ENCODE measurements around the gene SLC38A10. TPM values are rescaled to one million over a fixed set of nuclear protein-coding genes. Genes with fewer than 3 reads are reported as not detected.

Gene SLC38A10
- total and polyA plus RNA-seq, 10 of the 15 experiments (the other 5 are each of a cell fraction or from before 2014, with no cell fraction given): 0.52 to 67.9 (median 22.1) TPM

DNA sequence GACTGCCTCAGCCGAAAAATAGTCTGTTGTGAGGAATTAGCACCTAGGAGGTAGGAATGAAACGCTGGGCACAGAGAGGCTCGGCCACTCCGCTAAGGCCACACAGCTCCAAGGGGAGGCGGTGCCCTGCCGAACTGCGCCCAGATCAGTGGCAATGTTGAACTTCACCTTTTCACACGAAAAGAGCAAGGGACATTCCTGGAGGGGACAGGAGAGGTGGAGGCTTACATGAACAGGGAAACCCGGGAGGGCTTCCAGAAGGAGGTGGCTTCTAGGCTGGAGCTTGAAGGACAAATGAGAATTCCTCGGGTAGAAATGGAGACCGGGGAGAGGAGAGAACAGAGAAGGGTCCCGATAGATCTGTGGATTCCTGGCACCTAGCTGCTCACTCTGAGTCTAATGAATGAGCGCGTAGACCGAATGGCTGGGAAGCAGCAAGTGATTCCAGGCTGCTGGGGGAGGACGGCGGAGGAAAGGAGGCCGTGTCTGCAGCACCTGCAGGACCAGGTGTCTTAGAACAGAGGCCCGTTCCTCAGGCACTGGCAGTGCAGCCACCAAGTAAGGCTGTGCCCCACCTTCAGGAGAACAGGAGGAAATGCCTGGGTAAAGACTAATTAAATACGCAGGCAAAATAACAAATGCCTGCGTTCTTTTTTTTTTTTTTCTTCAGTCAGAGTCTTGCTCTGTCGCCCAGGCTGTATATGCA lies 722 bp upstream of the SLC38A10 start:
- Histone ChIP-seq H3K4me3 (peak overlapping the region; percentile 82), H3K4me1 (ENCODE audit: control insufficient read depth, insufficient read depth, low read length) (peaks cover 6% of the 10 kb centered on the region; the same call in 1 of the 2 replicates), H4K20me1 (ENCODE audit: control insufficient read depth, insufficient read depth) (no peaks in the 10 kb centered on the region), H3K27me3 (replicated peaks in 1 of 2; ENCODE audit: control insufficient read depth in 2 of 2, insufficient read depth in 2 of 2, low read length in 1 of 2) (no peaks in the 10 kb centered on the region), H3K36me3 (ENCODE audit: control insufficient read depth in 2 of 2, insufficient read depth in 2 of 2, low read length in 1 of 2) (no peaks in the 10 kb centered on the region), H3K27ac (ENCODE audit: control insufficient read depth, insufficient read depth) (peak overlapping the region; percentile 93), H3K9ac (ENCODE audit: control insufficient read depth, insufficient read depth, low read length) (peak overlapping the region; percentile 96), H3K9me3 (replicated peaks; ENCODE audit: control insufficient read depth, insufficient read depth, low read length) (no peaks in the 10 kb centered on the region), H3K79me2 (ENCODE audit: control insufficient read depth, insufficient read depth, low read length) (peaks cover 28% of the 10 kb centered on the region), H2AFZ (ENCODE audit: control insufficient read depth, low read depth, low read length) (peak overlapping the region; percentile 80), H3K4me2 (ENCODE audit: control insufficient read depth, insufficient read depth) (peak overlapping the region; percentile 91)
- 16% methylated on average over 22 of the region's 22 CpGs for WGBS (ENCODE audit: insufficient coverage, insufficient replicate concordance, low lambda C conversion rate, missing lambda C conversion rate)
- in situ Hi-C loops (cut with MboI) (no loop called here), intact Hi-C loops (cut with micrococcal nuclease; ENCODE audit: unreplicated experiment) (loop anchor here (10.0 kb wide), 1 partner anchor 99 kb away; the partner anchor contains the start of gene BAHCC1)
- ATAC-seq: peak; percentile 58
- CTCF ChIA-PET: interaction anchor here (0.7 to 1.4 kb wide), 8 partner anchors 10 to 196 kb away, joined by 3 to 5 read pairs (median 4); no protein-coding TSS in a partner anchor
- TSS peak; percentile 98 for BruUV-seq (replicated peaks)
- POLR2A ChIA-PET: interaction anchor here (0.6 to 1.7 kb wide), 12 partner anchors 10 to 841 kb away, joined by 3 to 9 read pairs (median 5); partner anchors contain the start of gene CEP131
- DNase-seq (ENCODE audit: low read depth, low spot score): no peak
- no peak for FAIRE-seq
- TF ChIP-seq ZNF217 (IDR thresholded peaks at IDR 0.05): peak; percentile 81; the same call in 1 of the 2 replicates
- TF ChIP-seq SMARCA5 (IDR thresholded peaks at IDR 0.05): peak; percentile 99
- TF ChIP-seq NFXL1 (IDR thresholded peaks at IDR 0.05; ENCODE audit: borderline replicate concordance): peak; percentile 96
- 0 out of 2 replicates have a peak, but pooled peaks have one; percentile 7 for TF ChIP-seq IRF4 (IDR thresholded peaks at IDR 0.05; ENCODE audit: low read depth, low read length)
- no peak for TF ChIP-seq MEF2B (IDR thresholded peaks at IDR 0.05; ENCODE audit: partially characterized antibody, poor library complexity, severe bottlenecking)
- no peak for TF ChIP-seq KAT2A (conservative IDR thresholded peaks at IDR 0.05; ENCODE audit: control insufficient read depth, low read depth, low read length)
- TF ChIP-seq POLR2A (IDR thresholded peaks at IDR 0.05; ENCODE audit: low read depth, low read length): peak; percentile 33
- peak; percentile 23 to 48 (median 35); a peak in 4 of 6 replicates for TF ChIP-seq CTCF (IDR thresholded peaks at IDR 0.05 in 2 of 3, conservative IDR thresholded peaks at IDR 0.05 in 1 of 3; ENCODE audit: control insufficient read depth in 2 of 3, extremely low read depth in 1 of 3, insufficient read depth in 1 of 3, low read depth in 3 of 3, low read length in 3 of 3)
- no peak for TF ChIP-seq EP300 (IDR thresholded peaks at IDR 0.05; ENCODE audit: borderline replicate concordance in 1 of 2, control insufficient read depth in 1 of 2, low read depth in 2 of 2, low read length in 2 of 2)
- no peak for TF ChIP-seq STAT1 (conservative IDR thresholded peaks at IDR 0.05)
- peak; percentile 86; the same call in 1 of the 2 replicates for TF ChIP-seq KDM1A (IDR thresholded peaks at IDR 0.05; ENCODE audit: borderline replicate concordance)
- peak; percentile 74 for TF ChIP-seq ZNF384 (IDR thresholded peaks at IDR 0.05; ENCODE audit: borderline replicate concordance, low read depth, low read length)
- SMC1A ChIA-PET (ENCODE audit: uncharacterized antibody, unreplicated experiment): interaction anchor here (0.7 to 1.7 kb wide), 5 partner anchors 10 to 222 kb away, joined by 3 to 4 read pairs (median 3); no protein-coding TSS in a partner anchor
- RAD21 ChIA-PET (ENCODE audit: unreplicated experiment): interaction anchor here (0.6 to 1.9 kb wide), 3 partner anchors 189 to 829 kb away, joined by 3 to 5 read pairs (median 3); no protein-coding TSS in a partner anchor
